K562 treated with DMSO at 1 percent for 4 hours (cell line): ENCODE measurements around the gene HRC. TPM values are rescaled to one million over a fixed set of nuclear protein-coding genes. Genes with fewer than 3 reads are reported as not detected.

Experiments
- total RNA-seq: library from RNA; unstranded; fragments of 300-600 nt; gene quantifications from 2 replicates; pipeline ENCODE4 v1.2.3, GENCODE V29; 2022; ENCODE audit not compliant: insufficient read depth

Gene HRC
- 5.1 and 5.8 TPM in 2 replicates for total RNA-seq

GRCh38 chr19:49155005-49155819 is at the start of gene HRC:
Gene HRC (minus strand): TSS chr19:49155396. CDS start chr19:49155237, 159 bp downstream.

GRCh38 chr19:49157445-49158224 is 2.4 kb upstream of the HRC start, which contains the start of gene TRPM4:
Gene TRPM4 (plus strand): TSS chr19:49157792. CDS start chr19:49157867, 75 bp downstream.

GRCh38 chr19:49119411-49120324 is 35.5 kb downstream of the HRC start, which contains the start of gene PPFIA3:
Gene PPFIA3 (plus strand): TSS chr19:49119544. CDS start chr19:49127874, 8,330 bp downstream.

GRCh38 chr19:49118565-49119410 is 36.4 kb downstream of the HRC start, which contains the start of gene C19orf73:
Gene C19orf73 (minus strand): TSS chr19:49119143. CDS start chr19:49119022, 121 bp downstream.

GRCh38 chr19:49113762-49114629 is 41.2 kb downstream of the HRC start, which contains the start of gene LIN7B:
Gene LIN7B (plus strand): TSS chr19:49114370. CDS start chr19:49114405, 35 bp downstream.

Other genes with a start within 250 kb of the HRC start
- gene DHDH, start 221.7 kb downstream of the HRC start, total RNA-seq: 2.6 and 6.7 TPM in 2 replicates
- gene BAX, start 200.5 kb downstream of the HRC start, total RNA-seq: 90.6 and 152 TPM in 2 replicates
- gene FTL, start 190.1 kb downstream of the HRC start, total RNA-seq: 5,415 and 5,880 TPM in 2 replicates
- 18.0 and 22.2 TPM in 2 replicates for gene GYS1, start 162.1 kb downstream of the HRC start, total RNA-seq
- 219 and 288 TPM in 2 replicates for gene RUVBL2, start 161.5 kb downstream of the HRC start, total RNA-seq
- gene LHB, start 138.3 kb downstream of the HRC start, total RNA-seq: not detected in 2 replicates
- gene CGB3, start 131.1 kb downstream of the HRC start, total RNA-seq: not detected in 2 replicates
- gene CGB2, start 123.5 kb downstream of the HRC start, total RNA-seq: not detected in 2 replicates
- gene CGB1, start 118.5 kb downstream of the HRC start, total RNA-seq: not detected in 2 replicates
- gene CGB5, start 111.5 kb downstream of the HRC start, total RNA-seq: not detected in 2 replicates
- not detected in 2 replicates for gene CGB8, start 106.3 kb downstream of the HRC start, total RNA-seq
- gene CGB7, start 97.6 kb downstream of the HRC start, total RNA-seq: not detected in 2 replicates
- not detected in 2 replicates for gene NTF4, start 90.6 kb downstream of the HRC start, total RNA-seq
- not detected in 2 replicates for gene KCNA7, start 82.7 kb downstream of the HRC start, total RNA-seq
- gene SNRNP70, start 69.9 kb downstream of the HRC start, total RNA-seq: 143 and 183 TPM in 2 replicates
- gene LIN7B, start 41.0 kb downstream of the HRC start, total RNA-seq: 8.9 and 15.5 TPM in 2 replicates
- gene C19orf73, start 36.3 kb downstream of the HRC start, total RNA-seq: not detected in 2 replicates
- 17.3 and 23.0 TPM in 2 replicates for gene PPFIA3, start 35.9 kb downstream of the HRC start, total RNA-seq
- gene TRPM4, start 2.4 kb upstream of the HRC start, total RNA-seq: 12.7 and 14.0 TPM in 2 replicates
- 4.4 TPM in 1 of 2 replicates, not detected in the other for gene SLC6A16, start 169.8 kb upstream of the HRC start, total RNA-seq
- 17.6 and 20.7 TPM in 2 replicates for gene CD37, start 180.0 kb upstream of the HRC start, total RNA-seq
- gene TEAD2, start 207.0 kb upstream of the HRC start, total RNA-seq: 15.2 and 18.8 TPM in 2 replicates
- not detected in 2 replicates for gene DKKL1, start 208.5 kb upstream of the HRC start, total RNA-seq
- gene KASH5, start 232.9 kb upstream of the HRC start, total RNA-seq: 0.70 and 0.84 TPM in 2 replicates